ENCODE measurements around the gene VWA1.
A peak's percentile ranks its signal among the peaks of the same experiment; 100 is the strongest.
"Not testable (repeated sequence)": the region's sequence is repeated elsewhere in the genome, so short reads cannot be mapped to it uniquely, and the experiment has no call there.

The VWA1 gene

GRCh38 chr1:1406101-1406820 is 29.2 kb upstream of the VWA1 start:
- H3K36me3 ChIP-seq (ENCODE audit: control insufficient read depth in 2 of 2, insufficient read depth in 2 of 2, low read length in 2 of 2): peaks cover 17 to 26% of the 10 kb centered on the region in 2 donors
- H3K4me1 ChIP-seq (ENCODE audit: control insufficient read depth, insufficient read depth, low read length): peaks cover 34% of the 10 kb centered on the region
- H3K4me3 ChIP-seq (ENCODE audit: low read length in 2 of 2): peak overlapping the region; percentile 92 to 94
- H3K27me3 ChIP-seq (ENCODE audit: control insufficient read depth in 1 of 2, insufficient read depth in 2 of 2, low read length in 2 of 2): no peaks in the 10 kb centered on the region
- H3K9ac ChIP-seq (ENCODE audit: low read length in 2 of 2): peak overlapping the region; percentile 84 to 91
- peak overlapping the region; percentile 70 for H3K27ac ChIP-seq (ENCODE audit: low read length)
- no peaks in the 10 kb centered on the region for H3K9me3 ChIP-seq (ENCODE audit: control insufficient read depth in 2 of 2, low read length in 2 of 2)

GRCh38 chr1:1406821-1407635 is 28.5 kb upstream of the VWA1 start, which contains the start of gene MRPL20:
MRPL20 (minus strand) TSS chr1:1407293; CDS start chr1:1407217, 76 bp downstream.
- peak within 1 kb of the TSS; percentile 70 for H3K27ac ChIP-seq (ENCODE audit: low read length)
- peaks cover 13 to 18% of the 10 kb centered on the region in 2 donors for H3K36me3 ChIP-seq (ENCODE audit: control insufficient read depth in 2 of 2, insufficient read depth in 2 of 2, low read length in 2 of 2)
- peaks cover 37% of the 10 kb centered on the region for H3K4me1 ChIP-seq (ENCODE audit: control insufficient read depth, insufficient read depth, low read length)
- peak within 1 kb of the TSS; percentile 92 to 94 for H3K4me3 ChIP-seq (ENCODE audit: low read length in 2 of 2)
- peak within 1 kb of the TSS; percentile 84 to 91 for H3K9ac ChIP-seq (ENCODE audit: low read length in 2 of 2)
- H3K27me3 ChIP-seq (ENCODE audit: control insufficient read depth in 1 of 2, insufficient read depth in 2 of 2, low read length in 2 of 2): no peaks in the 10 kb centered on the region
- no peaks in the 10 kb centered on the region for H3K9me3 ChIP-seq (ENCODE audit: control insufficient read depth in 2 of 2, low read length in 2 of 2)

GRCh38 chr1:1407636-1408318 is 27.7 kb upstream of the VWA1 start:
- no peaks in the 10 kb centered on the region for H3K27me3 ChIP-seq (ENCODE audit: control insufficient read depth in 1 of 2, insufficient read depth in 2 of 2, low read length in 2 of 2)
- H3K4me1 ChIP-seq (ENCODE audit: control insufficient read depth, insufficient read depth, low read length): peaks cover 37% of the 10 kb centered on the region
- H3K36me3 ChIP-seq (ENCODE audit: control insufficient read depth in 2 of 2, insufficient read depth in 2 of 2, low read length in 2 of 2): peaks cover 13 to 14% of the 10 kb centered on the region in 2 donors
- peak overlapping the region; percentile 92 to 94 for H3K4me3 ChIP-seq (ENCODE audit: low read length in 2 of 2)
- peak overlapping the region; percentile 70 for H3K27ac ChIP-seq (ENCODE audit: low read length)
- H3K9me3 ChIP-seq (ENCODE audit: control insufficient read depth in 2 of 2, low read length in 2 of 2): no peaks in the 10 kb centered on the region
- H3K9ac ChIP-seq (ENCODE audit: low read length in 2 of 2): peak overlapping the region; percentile 84 to 91

- not testable (repeated sequence) for H3K9ac ChIP-seq (ENCODE audit: low read length in 2 of 2); H3K4me3 ChIP-seq (ENCODE audit: low read length in 2 of 2)
Observed at GRCh38 chr1:1410238-1410637, 25.3 kb upstream of the VWA1 start.

GRCh38 chr1:1411626-1412025 is 23.9 kb upstream of the VWA1 start:
- peaks cover 21% of the 10 kb centered on the region for H3K4me1 ChIP-seq (ENCODE audit: control insufficient read depth, insufficient read depth, low read length)
- H3K36me3 ChIP-seq (ENCODE audit: control insufficient read depth in 2 of 2, insufficient read depth in 2 of 2, low read length in 2 of 2): no peaks in the 10 kb centered on the region
- no peaks in the 10 kb centered on the region for H3K27me3 ChIP-seq (ENCODE audit: control insufficient read depth in 1 of 2, insufficient read depth in 2 of 2, low read length in 2 of 2)
- H3K9me3 ChIP-seq (ENCODE audit: control insufficient read depth in 2 of 2, low read length in 2 of 2): no peaks in the 10 kb centered on the region
- H3K4me3 ChIP-seq (ENCODE audit: low read length in 2 of 2): no peak overlapping the region
- H3K27ac ChIP-seq (ENCODE audit: low read length): no peak overlapping the region
- H3K9ac ChIP-seq (ENCODE audit: low read length in 2 of 2): no peak overlapping the region

More at GRCh38 chr1:1410238-1410637, 25.3 kb upstream of the VWA1 start:
- H3K27me3 ChIP-seq (ENCODE audit: control insufficient read depth in 1 of 2, insufficient read depth in 2 of 2, low read length in 2 of 2); H3K36me3 ChIP-seq (ENCODE audit: control insufficient read depth in 2 of 2, insufficient read depth in 2 of 2, low read length in 2 of 2); H3K27ac ChIP-seq (ENCODE audit: low read length); H3K9me3 ChIP-seq (ENCODE audit: control insufficient read depth in 2 of 2, low read length in 2 of 2): not testable (repeated sequence)
- peaks cover 35% of the 10 kb centered on the region for H3K4me1 ChIP-seq (ENCODE audit: control insufficient read depth, insufficient read depth, low read length)

- H3K9ac ChIP-seq (ENCODE audit: low read length in 2 of 2); H3K36me3 ChIP-seq (ENCODE audit: control insufficient read depth in 2 of 2, insufficient read depth in 2 of 2, low read length in 2 of 2); H3K27ac ChIP-seq (ENCODE audit: low read length); H3K27me3 ChIP-seq (ENCODE audit: control insufficient read depth in 1 of 2, insufficient read depth in 2 of 2, low read length in 2 of 2); H3K9me3 ChIP-seq (ENCODE audit: control insufficient read depth in 2 of 2, low read length in 2 of 2); H3K4me3 ChIP-seq (ENCODE audit: low read length in 2 of 2): not testable (repeated sequence)
- H3K4me1 ChIP-seq (ENCODE audit: control insufficient read depth, insufficient read depth, low read length): peaks cover 16% of the 10 kb centered on the region
Observed at GRCh38 chr1:1412311-1412902, 23.1 kb upstream of the VWA1 start.

- Histone ChIP-seq H3K9ac (ENCODE audit: low read length in 2 of 2) (no peak overlapping the region), H3K27ac (ENCODE audit: low read length) (no peak overlapping the region), H3K36me3 (ENCODE audit: control insufficient read depth in 2 of 2, insufficient read depth in 2 of 2, low read length in 2 of 2) (no peaks in the 10 kb centered on the region)
Observed at GRCh38 chr1:1415751-1416150, 19.7 kb upstream of the VWA1 start.

GRCh38 chr1:1417396-1417795 is 18.1 kb upstream of the VWA1 start:
- H3K4me1 ChIP-seq (ENCODE audit: control insufficient read depth, insufficient read depth, low read length): peaks cover 16% of the 10 kb centered on the region
- H3K36me3 ChIP-seq (ENCODE audit: control insufficient read depth in 2 of 2, insufficient read depth in 2 of 2, low read length in 2 of 2); H3K9me3 ChIP-seq (ENCODE audit: control insufficient read depth in 2 of 2, low read length in 2 of 2); H3K27ac ChIP-seq (ENCODE audit: low read length); H3K9ac ChIP-seq (ENCODE audit: low read length in 2 of 2); H3K4me3 ChIP-seq (ENCODE audit: low read length in 2 of 2); H3K27me3 ChIP-seq (ENCODE audit: control insufficient read depth in 1 of 2, insufficient read depth in 2 of 2, low read length in 2 of 2): not testable (repeated sequence)

More at GRCh38 chr1:1415751-1416150, 19.7 kb upstream of the VWA1 start:
- Histone ChIP-seq H3K4me1 (ENCODE audit: control insufficient read depth, insufficient read depth, low read length) (peaks cover 14% of the 10 kb centered on the region), H3K9me3 (ENCODE audit: control insufficient read depth in 2 of 2, low read length in 2 of 2) (no peaks in the 10 kb centered on the region), H3K4me3 (ENCODE audit: low read length in 2 of 2) (no peak overlapping the region), H3K27me3 (ENCODE audit: control insufficient read depth in 1 of 2, insufficient read depth in 2 of 2, low read length in 2 of 2) (no peaks in the 10 kb centered on the region)

- H3K36me3 ChIP-seq (ENCODE audit: control insufficient read depth in 2 of 2, insufficient read depth in 2 of 2, low read length in 2 of 2); H3K27ac ChIP-seq (ENCODE audit: low read length); H3K27me3 ChIP-seq (ENCODE audit: control insufficient read depth in 1 of 2, insufficient read depth in 2 of 2, low read length in 2 of 2); H3K9ac ChIP-seq (ENCODE audit: low read length in 2 of 2); H3K9me3 ChIP-seq (ENCODE audit: control insufficient read depth in 2 of 2, low read length in 2 of 2); H3K4me3 ChIP-seq (ENCODE audit: low read length in 2 of 2): not testable (repeated sequence)
- peaks cover 16% of the 10 kb centered on the region for H3K4me1 ChIP-seq (ENCODE audit: control insufficient read depth, insufficient read depth, low read length)
Observed at GRCh38 chr1:1417825-1418463, 17.5 kb upstream of the VWA1 start.

Data from stomach smooth muscle (tissue), 2 donors.